ENCODE results near the gene PAK5.

DNA sequence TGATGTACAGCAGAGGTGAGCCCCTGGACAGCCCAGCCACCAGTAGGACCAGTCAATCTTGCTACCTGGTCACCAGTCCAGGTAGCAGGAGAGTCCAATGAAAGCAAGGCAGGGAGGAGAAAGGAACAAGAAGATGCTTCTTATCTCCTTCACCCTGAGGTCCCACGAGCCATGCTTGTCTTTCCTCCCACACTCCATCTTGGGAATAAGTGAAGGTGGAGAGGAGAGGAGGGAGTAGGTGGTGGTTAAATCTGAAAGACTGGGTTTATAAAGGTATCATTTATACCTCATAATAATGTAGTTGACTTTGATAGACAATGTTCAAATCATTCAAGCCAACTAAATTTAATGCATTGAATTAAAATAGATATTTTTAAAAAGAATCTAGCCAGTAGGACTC lies 288.6 kb downstream of the PAK5 start:
- TF ChIP-seq, protein P1, sequence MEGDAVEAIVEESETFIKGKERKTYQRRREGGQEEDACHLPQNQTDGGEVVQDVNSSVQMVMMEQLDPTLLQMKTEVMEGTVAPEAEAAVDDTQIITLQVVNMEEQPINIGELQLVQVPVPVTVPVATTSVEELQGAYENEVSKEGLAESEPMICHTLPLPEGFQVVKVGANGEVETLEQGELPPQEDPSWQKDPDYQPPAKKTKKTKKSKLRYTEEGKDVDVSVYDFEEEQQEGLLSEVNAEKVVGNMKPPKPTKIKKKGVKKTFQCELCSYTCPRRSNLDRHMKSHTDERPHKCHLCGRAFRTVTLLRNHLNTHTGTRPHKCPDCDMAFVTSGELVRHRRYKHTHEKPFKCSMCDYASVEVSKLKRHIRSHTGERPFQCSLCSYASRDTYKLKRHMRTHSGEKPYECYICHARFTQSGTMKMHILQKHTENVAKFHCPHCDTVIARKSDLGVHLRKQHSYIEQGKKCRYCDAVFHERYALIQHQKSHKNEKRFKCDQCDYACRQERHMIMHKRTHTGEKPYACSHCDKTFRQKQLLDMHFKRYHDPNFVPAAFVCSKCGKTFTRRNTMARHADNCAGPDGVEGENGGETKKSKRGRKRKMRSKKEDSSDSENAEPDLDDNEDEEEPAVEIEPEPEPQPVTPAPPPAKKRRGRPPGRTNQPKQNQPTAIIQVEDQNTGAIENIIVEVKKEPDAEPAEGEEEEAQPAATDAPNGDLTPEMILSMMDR (IDR thresholded peaks at IDR 0.05): no peak
- TF ChIP-seq POLR2A (IDR thresholded peaks at IDR 0.05) (no peak), POLR2AphosphoS5 (IDR thresholded peaks at IDR 0.05) (no peak)
